Stomach (tissue), 4 donors: ENCODE data around the gene RRAS.

Experiments
- EP300 ChIP-seq: sonication (generic); formaldehyde crosslinking; IDR thresholded peaks from one replicate; pipeline ENCODE4 v1.6.1; 2017; ENCODE audit warnings: antibody characterized with exemption
- POLR2A ChIP-seq, 4 donors: fragments of 450-650 bp; IDR thresholded peaks; one replicate each; pipeline ENCODE4 v1.6.1; 2016; ENCODE audit warnings: antibody characterized with exemption in 4 of 4, control low read depth in 2 of 4, mild to moderate bottlenecking in 1 of 4, moderate library complexity in 1 of 4
- POLR2AphosphoS5 ChIP-seq, 3 donors: sonication (generic); formaldehyde crosslinking; IDR thresholded peaks; one replicate each; pipeline ENCODE4 v1.6.1; 2016; ENCODE audit warnings: antibody characterized with exemption in 3 of 3
- TF ChIP-seq, protein P1 (sequence below), 7 experiments: fragments of 450-650 bp in 4 of 7; fragments of 200-600 bp in 3 of 7; sonication (generic) in 3 of 7; IDR thresholded peaks; one replicate each; pipeline ENCODE4 v1.5.1; 2016 to 2019; ENCODE audit warnings: antibody characterized with exemption in 7 of 7, control low read depth in 2 of 7, mild to moderate bottlenecking in 1 of 7

DNA sequence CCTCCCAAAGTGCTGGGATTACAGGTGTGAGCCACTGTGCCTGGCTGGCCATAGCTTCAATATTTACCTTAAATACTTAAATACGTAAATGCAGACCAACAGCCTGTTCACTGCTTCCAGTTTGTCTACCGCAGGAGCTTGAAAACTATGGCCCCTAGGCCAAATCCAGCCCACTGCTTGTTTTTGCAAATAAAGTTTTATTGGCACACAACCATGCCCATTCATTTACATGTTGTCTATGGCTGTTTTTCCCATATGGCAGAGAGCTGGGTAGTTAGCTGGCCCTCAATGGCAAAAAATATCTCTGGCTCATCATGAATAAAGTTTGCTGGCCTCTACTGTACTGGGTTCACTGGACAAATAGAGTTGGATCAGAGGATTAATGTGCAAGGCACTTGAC, 37.1 kb downstream of the RRAS start:
- TF ChIP-seq, protein P1, sequence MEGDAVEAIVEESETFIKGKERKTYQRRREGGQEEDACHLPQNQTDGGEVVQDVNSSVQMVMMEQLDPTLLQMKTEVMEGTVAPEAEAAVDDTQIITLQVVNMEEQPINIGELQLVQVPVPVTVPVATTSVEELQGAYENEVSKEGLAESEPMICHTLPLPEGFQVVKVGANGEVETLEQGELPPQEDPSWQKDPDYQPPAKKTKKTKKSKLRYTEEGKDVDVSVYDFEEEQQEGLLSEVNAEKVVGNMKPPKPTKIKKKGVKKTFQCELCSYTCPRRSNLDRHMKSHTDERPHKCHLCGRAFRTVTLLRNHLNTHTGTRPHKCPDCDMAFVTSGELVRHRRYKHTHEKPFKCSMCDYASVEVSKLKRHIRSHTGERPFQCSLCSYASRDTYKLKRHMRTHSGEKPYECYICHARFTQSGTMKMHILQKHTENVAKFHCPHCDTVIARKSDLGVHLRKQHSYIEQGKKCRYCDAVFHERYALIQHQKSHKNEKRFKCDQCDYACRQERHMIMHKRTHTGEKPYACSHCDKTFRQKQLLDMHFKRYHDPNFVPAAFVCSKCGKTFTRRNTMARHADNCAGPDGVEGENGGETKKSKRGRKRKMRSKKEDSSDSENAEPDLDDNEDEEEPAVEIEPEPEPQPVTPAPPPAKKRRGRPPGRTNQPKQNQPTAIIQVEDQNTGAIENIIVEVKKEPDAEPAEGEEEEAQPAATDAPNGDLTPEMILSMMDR (IDR thresholded peaks at IDR 0.05), result no peak
- TF ChIP-seq POLR2A (IDR thresholded peaks at IDR 0.05) (no peak), POLR2AphosphoS5 (IDR thresholded peaks at IDR 0.05) (no peak), EP300 (no peak)
